HepG2 (cell line): Measurements from ENCODE around the gene LYRM7. TPM values are rescaled to one million over a fixed set of nuclear protein-coding genes. Genes with fewer than 3 reads are reported as not detected.

Experiments
- BHLHE40 ChIP-seq: IDR thresholded peaks from 2 replicates; pipeline ENCODE4 v1.6.1; 2011; ENCODE audit warnings: low read length, improper control_type of control experiment
- CHD4 ChIP-seq: fragments of 200-600 bp; sonication (generic); IDR thresholded peaks from 2 replicates; pipeline ENCODE4 v1.7.0; 2017; ENCODE audit warnings: mild to moderate bottlenecking, low read length, borderline replicate concordance
- CREBL2 ChIP-seq: sonication (generic); formaldehyde crosslinking; IDR thresholded peaks from 2 replicates; pipeline ENCODE4 v1.8.1; 2023; ENCODE audit warnings: missing genetic modification reagents, mild to moderate bottlenecking, borderline replicate concordance
- GFI1 ChIP-seq: sonication (generic); formaldehyde crosslinking; IDR thresholded peaks from 2 replicates; pipeline ENCODE4 v1.5.0; 2020; ENCODE audit warnings: missing genetic modification reagents, mild to moderate bottlenecking, borderline replicate concordance
- KMT2A ChIP-seq: sonication (generic); formaldehyde crosslinking; IDR thresholded peaks from 2 replicates; pipeline ENCODE4 v1.4.0; 2020; ENCODE audit warnings: missing genetic modification reagents
- PCBP1 ChIP-seq: fragments of 200-400 bp; formaldehyde crosslinking; IDR thresholded peaks from 2 replicates; pipeline ENCODE4 v1.6.1; 2017; ENCODE audit warnings: mild to moderate bottlenecking, low read depth, low read length, borderline replicate concordance
- RFX5 ChIP-seq: IDR thresholded peaks from 2 replicates; pipeline ENCODE4 v1.6.1; 2011; ENCODE audit warnings: low read depth, low read length, improper control_type of control experiment
- RXRB ChIP-seq: IDR thresholded peaks from 2 replicates; pipeline ENCODE4 v1.6.1; 2016; ENCODE audit warnings: borderline replicate concordance, missing genetic modification reagents, missing compliant biosample characterization
- WIZ ChIP-seq: sonication (generic); formaldehyde crosslinking; IDR thresholded peaks from 2 replicates; pipeline ENCODE4 v1.5.1; 2020; ENCODE audit warnings: mild to moderate bottlenecking, missing genetic modification reagents
- ZBTB38 ChIP-seq: sonication (generic); formaldehyde crosslinking; IDR thresholded peaks from 2 replicates; pipeline ENCODE4 v1.5.1; 2020; ENCODE audit warnings: mild to moderate bottlenecking, missing genetic modification reagents
- ZBTB7A ChIP-seq: sonication (generic); formaldehyde crosslinking; IDR thresholded peaks from 2 replicates; pipeline ENCODE4 v1.8.0; 2022; ENCODE audit warnings: mild to moderate bottlenecking, missing genetic modification reagents
- ZNF235 ChIP-seq: sonication (generic); formaldehyde crosslinking; IDR thresholded peaks from 2 replicates; pipeline ENCODE4 v1.8.1; 2023; ENCODE audit warnings: mild to moderate bottlenecking, missing genetic modification reagents, borderline replicate concordance
- ZNF432 ChIP-seq: sonication (generic); formaldehyde crosslinking; IDR thresholded peaks from 2 replicates; pipeline ENCODE4 v1.5.0; 2020; ENCODE audit warnings: missing genetic modification reagents, mild to moderate bottlenecking, borderline replicate concordance
- ZNF703 ChIP-seq: sonication (generic); formaldehyde crosslinking; IDR thresholded peaks from 2 replicates; pipeline ENCODE4 v1.5.1; 2020; ENCODE audit warnings: missing genetic modification reagents, mild to moderate bottlenecking, moderate library complexity, borderline replicate concordance
- ZNF770 ChIP-seq: sonication (generic); formaldehyde crosslinking; IDR thresholded peaks from 2 replicates; pipeline ENCODE4 v1.5.0; 2020; ENCODE audit warnings: mild to moderate bottlenecking, missing genetic modification reagents
- polyA plus RNA-seq, 8 experiments: library from polyadenylated mRNA; depleted of rRNA in 3 of 8; stranded (reverse) in 7 of 8; unstranded in 1 of 8; fragments of >200 nt; fragmentation: Illumina TruSeq in 4 of 8; extraction: Trizol in 4 of 8; gene quantifications; 2 replicates each; pipeline versions ENCODE4 v1.2.1 to v1.2.3, GENCODE V29; 2011 to 2016; ENCODE audit warnings: low read depth in 4 of 8, missing spikeins in 1 of 8, mixed read lengths in 1 of 8; ENCODE audit not compliant: insufficient read depth in 1 of 8
- total RNA-seq, 5 experiments: library from RNA; depleted of rRNA; stranded (reverse); fragments of >200 nt; fragmentation: Illumina TruSeq; extraction: Trizol; gene quantifications; 2 replicates each; pipeline ENCODE4 v1.2.3, GENCODE V29; 2016; ENCODE audit warnings: low read depth in 1 of 5
- TF ChIP-seq, protein P1 (sequence below): sonication (generic); formaldehyde crosslinking; IDR thresholded peaks from 2 replicates; pipeline ENCODE4 v1.4.0; 2020; ENCODE audit warnings: missing genetic modification reagents
- TF ChIP-seq, protein P2 (sequence below): sonication (generic); formaldehyde crosslinking; IDR thresholded peaks from 2 replicates; pipeline ENCODE4 v1.8.1; 2023; ENCODE audit warnings: mild to moderate bottlenecking, missing genetic modification reagents, borderline replicate concordance
- TF ChIP-seq, protein P3 (sequence below): sonication (generic); formaldehyde crosslinking; IDR thresholded peaks from 2 replicates; pipeline ENCODE4 v1.5.0; 2020; ENCODE audit warnings: missing genetic modification reagents, mild to moderate bottlenecking, borderline replicate concordance

The LYRM7 gene
- total and polyA plus RNA-seq, 2 of the 13 experiments (the other 11 are each of a cell fraction or from before 2014, with no cell fraction given): 3.0 to 5.5 TPM

DNA sequence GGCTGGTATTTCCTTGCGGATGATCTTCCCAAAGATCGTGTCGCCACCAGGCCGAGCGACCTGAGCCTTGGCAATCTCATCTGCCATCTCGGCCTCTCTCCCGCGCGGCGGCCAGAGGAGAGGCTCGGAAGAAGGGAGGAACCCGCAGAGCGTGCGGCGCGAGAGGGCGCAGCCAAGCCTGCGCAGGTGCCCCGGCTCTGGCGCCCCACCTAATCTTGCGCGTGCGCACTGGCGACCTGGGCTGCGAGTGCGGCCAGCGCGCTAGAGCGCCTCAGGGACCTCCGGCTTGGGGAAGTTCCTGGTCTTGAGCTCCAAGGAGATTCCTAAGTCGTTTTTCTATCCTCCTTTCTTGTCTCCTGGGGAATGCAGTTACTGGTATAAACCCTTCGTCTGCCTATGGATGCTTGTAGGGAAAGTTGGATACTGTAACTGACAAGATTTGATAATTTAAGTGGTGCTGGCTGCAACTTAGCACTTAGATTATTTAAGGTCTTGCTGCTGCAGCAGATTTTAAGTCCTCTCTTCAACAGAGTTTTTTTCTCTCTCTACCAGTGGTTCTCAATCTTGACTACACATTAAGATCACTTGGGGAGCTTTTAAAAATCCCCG is 5.5 kb upstream of the LYRM7 start, which contains the start of gene HINT1 (continued):
- TF ChIP-seq, protein P1, sequence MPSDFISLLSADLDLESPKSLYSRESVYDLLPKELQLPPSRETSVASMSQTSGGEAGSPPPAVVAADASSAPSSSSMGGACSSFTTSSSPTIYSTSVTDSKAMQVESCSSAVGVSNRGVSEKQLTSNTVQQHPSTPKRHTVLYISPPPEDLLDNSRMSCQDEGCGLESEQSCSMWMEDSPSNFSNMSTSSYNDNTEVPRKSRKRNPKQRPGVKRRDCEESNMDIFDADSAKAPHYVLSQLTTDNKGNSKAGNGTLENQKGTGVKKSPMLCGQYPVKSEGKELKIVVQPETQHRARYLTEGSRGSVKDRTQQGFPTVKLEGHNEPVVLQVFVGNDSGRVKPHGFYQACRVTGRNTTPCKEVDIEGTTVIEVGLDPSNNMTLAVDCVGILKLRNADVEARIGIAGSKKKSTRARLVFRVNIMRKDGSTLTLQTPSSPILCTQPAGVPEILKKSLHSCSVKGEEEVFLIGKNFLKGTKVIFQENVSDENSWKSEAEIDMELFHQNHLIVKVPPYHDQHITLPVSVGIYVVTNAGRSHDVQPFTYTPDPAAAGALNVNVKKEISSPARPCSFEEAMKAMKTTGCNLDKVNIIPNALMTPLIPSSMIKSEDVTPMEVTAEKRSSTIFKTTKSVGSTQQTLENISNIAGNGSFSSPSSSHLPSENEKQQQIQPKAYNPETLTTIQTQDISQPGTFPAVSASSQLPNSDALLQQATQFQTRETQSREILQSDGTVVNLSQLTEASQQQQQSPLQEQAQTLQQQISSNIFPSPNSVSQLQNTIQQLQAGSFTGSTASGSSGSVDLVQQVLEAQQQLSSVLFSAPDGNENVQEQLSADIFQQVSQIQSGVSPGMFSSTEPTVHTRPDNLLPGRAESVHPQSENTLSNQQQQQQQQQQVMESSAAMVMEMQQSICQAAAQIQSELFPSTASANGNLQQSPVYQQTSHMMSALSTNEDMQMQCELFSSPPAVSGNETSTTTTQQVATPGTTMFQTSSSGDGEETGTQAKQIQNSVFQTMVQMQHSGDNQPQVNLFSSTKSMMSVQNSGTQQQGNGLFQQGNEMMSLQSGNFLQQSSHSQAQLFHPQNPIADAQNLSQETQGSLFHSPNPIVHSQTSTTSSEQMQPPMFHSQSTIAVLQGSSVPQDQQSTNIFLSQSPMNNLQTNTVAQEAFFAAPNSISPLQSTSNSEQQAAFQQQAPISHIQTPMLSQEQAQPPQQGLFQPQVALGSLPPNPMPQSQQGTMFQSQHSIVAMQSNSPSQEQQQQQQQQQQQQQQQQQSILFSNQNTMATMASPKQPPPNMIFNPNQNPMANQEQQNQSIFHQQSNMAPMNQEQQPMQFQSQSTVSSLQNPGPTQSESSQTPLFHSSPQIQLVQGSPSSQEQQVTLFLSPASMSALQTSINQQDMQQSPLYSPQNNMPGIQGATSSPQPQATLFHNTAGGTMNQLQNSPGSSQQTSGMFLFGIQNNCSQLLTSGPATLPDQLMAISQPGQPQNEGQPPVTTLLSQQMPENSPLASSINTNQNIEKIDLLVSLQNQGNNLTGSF (CRISPR knock-in tag): no peak
- TF ChIP-seq ZNF235 (CRISPR knock-in tag) (no peak; the same call in 1 of the 2 replicates), WIZ (no peak), BHLHE40 (0 out of 2 replicates have a peak, but pooled peaks have one; percentile 19), RXRB (CRISPR knock-in tag) (no peak), ZNF703 (CRISPR knock-in tag) (no peak), CREBL2 (CRISPR knock-in tag) (no peak), CHD4 (no peak), ZBTB7A (CRISPR knock-in tag) (no peak), PCBP1 (no peak), ZBTB38 (CRISPR knock-in tag) (0 out of 2 replicates have a peak, but pooled peaks have one; percentile 62), GFI1 (CRISPR knock-in tag) (peak; percentile 17; the same call in 1 of the 2 replicates), ZNF770 (CRISPR knock-in tag) (peak; percentile 79), RFX5 (no peak), KMT2A (peak; percentile 51; the same call in 1 of the 2 replicates), ZNF432 (no peak)
- TF ChIP-seq, protein P2, sequence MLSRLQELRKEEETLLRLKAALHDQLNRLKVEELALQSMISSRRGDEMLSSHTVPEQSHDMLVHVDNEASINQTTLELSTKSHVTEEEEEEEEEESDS (CRISPR knock-in tag): no peak
- TF ChIP-seq, protein P3, sequence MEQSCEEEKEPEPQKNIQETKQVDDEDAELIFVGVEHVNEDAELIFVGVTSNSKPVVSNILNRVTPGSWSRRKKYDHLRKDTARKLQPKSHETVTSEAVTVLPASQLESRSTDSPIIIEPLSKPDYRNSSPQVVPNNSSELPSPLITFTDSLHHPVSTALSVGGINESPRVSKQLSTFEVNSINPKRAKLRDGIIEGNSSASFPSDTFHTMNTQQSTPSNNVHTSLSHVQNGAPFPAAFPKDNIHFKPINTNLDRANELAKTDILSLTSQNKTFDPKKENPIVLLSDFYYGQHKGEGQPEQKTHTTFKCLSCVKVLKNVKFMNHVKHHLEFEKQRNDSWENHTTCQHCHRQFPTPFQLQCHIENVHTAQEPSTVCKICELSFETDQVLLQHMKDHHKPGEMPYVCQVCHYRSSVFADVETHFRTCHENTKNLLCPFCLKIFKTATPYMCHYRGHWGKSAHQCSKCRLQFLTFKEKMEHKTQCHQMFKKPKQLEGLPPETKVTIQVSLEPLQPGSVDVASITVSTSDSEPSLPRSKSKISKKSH (CRISPR knock-in tag): peak; percentile 69; the same call in 1 of the 2 replicates
